ENCODE data around the gene MPRIP.
"Not testable (repeated sequence)": the region's sequence is repeated elsewhere in the genome, so short reads cannot be mapped to it uniquely, and the experiment has no call there.

The MPRIP gene

DNA sequence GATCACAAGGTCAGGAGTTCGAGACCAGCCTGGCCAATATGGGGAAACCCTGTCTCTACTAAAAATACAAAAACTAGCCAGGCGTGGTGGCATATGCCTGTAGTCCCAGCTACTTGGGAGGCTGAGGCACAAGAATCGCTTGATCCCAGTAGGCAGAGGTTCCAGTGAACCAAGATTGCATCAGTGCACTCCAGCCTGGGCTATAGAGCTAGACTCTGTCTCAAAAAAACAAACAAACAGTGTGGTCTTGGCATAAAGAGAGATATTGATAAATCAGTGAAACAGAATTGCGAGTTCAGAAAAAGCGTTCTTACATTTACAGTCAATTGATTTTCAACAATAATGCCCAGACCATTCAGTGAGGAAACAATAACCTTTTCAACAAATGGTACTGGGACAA, 153.2 kb downstream of the MPRIP start:
- not testable (repeated sequence) for H3K9me3 Mint-ChIP-seq, H3K27ac Mint-ChIP-seq
- H3K4me1 Mint-ChIP-seq: peaks cover 11% of the 10 kb centered on the region

DNA sequence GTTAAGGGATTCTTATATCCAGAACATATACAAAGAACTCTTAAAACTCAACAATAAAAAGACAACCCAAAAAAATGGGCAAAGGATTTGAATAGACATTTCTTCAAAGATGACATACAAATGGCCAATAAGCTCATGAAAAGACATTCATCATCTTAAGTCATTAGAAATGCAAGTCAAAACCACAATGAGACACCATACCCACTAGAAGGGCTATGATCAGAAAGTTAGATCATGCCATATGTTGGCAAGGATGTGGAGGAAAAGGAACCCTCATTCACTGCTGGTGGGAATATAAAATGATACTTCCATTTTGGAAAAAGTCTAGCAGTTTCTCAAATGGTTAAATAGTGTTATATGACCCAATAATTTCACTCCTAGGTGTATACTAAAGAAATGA, 154.5 kb downstream of the MPRIP start:
- Mint-ChIP-seq H3K27me3 (no peaks in the 10 kb centered on the region), H3K9me3 (no peaks in the 10 kb centered on the region), H3K4me1 (peaks cover 11% of the 10 kb centered on the region), H3K4me3 (no peak overlapping the region), H3K27ac (peak overlapping the region; percentile 55), H3K36me3 (no peaks in the 10 kb centered on the region)

More for the DNA sequence above, 153.2 kb downstream of the MPRIP start:
- H3K36me3 Mint-ChIP-seq, H3K27me3 Mint-ChIP-seq, H3K4me3 Mint-ChIP-seq: not testable (repeated sequence)

DNA sequence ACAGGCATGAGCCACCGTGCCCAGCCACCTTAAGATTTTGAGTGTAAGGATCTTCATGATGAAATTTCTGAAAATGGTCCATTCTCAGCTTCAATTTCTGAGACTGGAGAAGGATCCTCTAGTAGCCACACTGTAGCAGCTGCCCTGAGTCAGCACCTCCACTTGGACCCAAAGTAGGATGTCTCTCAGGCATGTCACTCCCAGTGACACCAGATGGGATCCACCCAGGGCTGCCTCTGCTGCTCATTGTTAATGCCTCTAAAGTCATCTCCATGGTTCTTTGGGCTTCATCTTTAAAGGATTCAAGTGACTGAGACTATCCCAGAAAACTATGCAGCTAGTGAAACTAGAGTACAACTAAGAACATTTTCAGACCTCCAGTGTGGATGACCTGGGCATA, 156.0 kb downstream of the MPRIP start:
- no peaks in the 10 kb centered on the region for H3K27me3 Mint-ChIP-seq
- no peaks in the 10 kb centered on the region for H3K9me3 Mint-ChIP-seq
- H3K27ac Mint-ChIP-seq: no peak overlapping the region
- H3K4me1 Mint-ChIP-seq: peaks cover 20% of the 10 kb centered on the region
- peaks cover 3% of the 10 kb centered on the region for H3K36me3 Mint-ChIP-seq
- H3K4me3 Mint-ChIP-seq: no peak overlapping the region

DNA sequence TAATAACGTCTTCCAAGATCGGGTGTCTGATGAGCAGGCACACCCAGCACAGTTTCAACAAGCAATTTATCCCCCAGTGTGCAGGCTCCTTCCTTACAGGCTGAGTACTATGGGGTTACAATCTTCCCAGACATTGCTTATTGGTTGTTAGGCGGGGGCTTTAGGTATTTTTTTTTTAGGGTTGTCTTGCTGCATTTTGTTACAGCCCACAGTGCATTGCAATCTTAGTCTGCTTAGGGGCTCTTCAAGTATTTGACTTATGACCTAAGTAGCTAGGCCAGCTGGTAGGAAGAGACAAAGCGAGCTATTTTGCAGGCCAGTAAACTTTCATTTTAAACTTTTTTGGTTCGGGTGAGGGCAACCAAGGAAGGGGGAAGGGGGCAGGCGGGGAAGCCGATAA, 158.1 kb downstream of the MPRIP start:
- H3K27ac Mint-ChIP-seq: no peak overlapping the region
- H3K4me1 Mint-ChIP-seq: peaks cover 35% of the 10 kb centered on the region
- peaks cover 3% of the 10 kb centered on the region for H3K36me3 Mint-ChIP-seq
- no peaks in the 10 kb centered on the region for H3K9me3 Mint-ChIP-seq
- H3K27me3 Mint-ChIP-seq: no peaks in the 10 kb centered on the region
- H3K4me3 Mint-ChIP-seq: no peak overlapping the region

DNA sequence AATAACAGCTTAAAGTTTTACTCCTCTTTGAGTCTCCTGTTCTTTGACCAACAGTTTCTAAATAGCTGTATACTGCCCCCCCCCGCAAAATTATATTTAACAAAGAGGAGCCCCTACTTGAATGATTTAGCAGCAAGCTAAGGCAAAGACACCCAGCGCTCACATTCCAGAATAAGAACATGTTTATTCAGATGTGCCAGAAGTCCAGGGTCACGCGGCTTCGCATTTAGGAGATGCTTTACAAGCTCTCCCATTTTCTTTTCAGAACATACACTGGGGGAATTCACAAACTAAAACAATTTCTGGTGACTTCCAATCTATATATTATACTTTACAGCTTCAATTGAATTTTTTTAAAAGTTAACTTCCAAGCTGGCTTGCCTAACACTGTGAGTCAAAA, 158.6 kb downstream of the MPRIP start:
- Mint-ChIP-seq H3K4me3 (no peak overlapping the region), H3K9me3 (no peaks in the 10 kb centered on the region), H3K27me3 (no peaks in the 10 kb centered on the region), H3K27ac (no peak overlapping the region), H3K4me1 (peaks cover 35% of the 10 kb centered on the region), H3K36me3 (peaks cover 3% of the 10 kb centered on the region)

DNA sequence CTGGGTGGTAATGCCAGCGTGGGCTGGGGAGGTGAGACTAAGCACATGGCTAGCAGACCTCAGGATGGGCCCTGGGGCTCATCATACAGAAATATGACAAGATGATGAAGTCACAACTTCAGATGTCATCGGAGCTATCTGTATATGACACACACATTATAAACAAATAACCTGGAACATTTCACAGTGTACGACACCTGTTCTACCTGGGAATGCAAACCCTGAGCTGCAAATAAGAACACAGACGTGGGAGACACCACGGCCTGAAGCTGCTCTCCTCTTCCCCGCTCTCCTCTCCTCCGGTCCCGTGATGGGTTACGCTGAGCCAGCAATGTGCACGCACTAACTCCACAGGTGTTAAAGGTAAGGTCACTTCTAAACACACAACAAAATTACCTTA, 159.0 kb downstream of the MPRIP start:
- H3K27ac Mint-ChIP-seq: no peak overlapping the region
- no peaks in the 10 kb centered on the region for H3K27me3 Mint-ChIP-seq
- H3K4me3 Mint-ChIP-seq: no peak overlapping the region
- H3K4me1 Mint-ChIP-seq: peaks cover 35% of the 10 kb centered on the region
- peaks cover 3% of the 10 kb centered on the region for H3K36me3 Mint-ChIP-seq
- H3K9me3 Mint-ChIP-seq: no peaks in the 10 kb centered on the region

DNA sequence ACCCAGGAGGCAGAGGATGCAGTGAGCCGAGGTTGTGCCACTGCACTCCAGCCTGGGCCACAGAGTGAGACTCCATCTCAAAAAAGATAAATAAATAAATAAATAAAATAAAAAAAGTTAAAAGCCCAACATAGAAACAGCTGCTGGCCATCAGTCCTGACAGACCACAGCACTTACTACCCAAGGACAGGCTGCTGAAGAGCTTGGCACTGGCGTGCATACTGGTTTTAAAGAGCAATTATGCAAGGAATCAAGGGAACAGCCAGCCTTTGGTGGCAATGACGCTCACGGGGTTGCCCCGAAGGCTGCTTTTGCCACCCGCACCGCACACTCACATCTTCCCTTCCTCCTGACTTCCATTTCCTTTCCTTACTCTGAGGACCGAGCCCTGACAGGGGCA, 159.7 kb downstream of the MPRIP start:
- H3K9me3 Mint-ChIP-seq: no peaks in the 10 kb centered on the region
- peaks cover 33% of the 10 kb centered on the region for H3K4me1 Mint-ChIP-seq

DNA sequence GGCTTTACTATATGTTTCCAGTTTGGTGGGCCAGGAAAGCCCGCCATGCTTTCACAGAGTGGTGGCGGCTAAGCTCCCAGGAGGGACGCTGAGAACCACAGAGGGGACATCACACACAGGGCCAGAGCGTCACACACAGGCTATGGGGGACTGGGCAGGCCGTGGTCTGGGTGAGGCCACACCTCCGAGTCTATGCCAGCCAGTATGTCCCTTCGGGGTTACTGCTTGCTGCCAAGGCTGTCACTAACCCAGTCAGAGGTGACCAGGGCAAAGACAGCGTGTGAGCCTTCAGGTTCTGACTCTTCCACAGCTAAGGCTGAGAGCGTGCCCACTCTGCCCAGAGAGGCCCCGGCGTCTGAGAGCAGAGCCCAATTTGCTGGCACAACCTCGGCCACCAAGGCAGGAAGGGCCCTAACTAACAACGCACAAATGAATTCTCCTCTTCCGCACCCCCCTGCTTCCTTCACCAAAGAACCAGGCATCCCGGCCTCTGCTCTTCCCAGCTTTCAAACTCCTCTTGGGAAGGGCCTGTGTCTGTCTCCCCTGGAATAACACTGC, 161.0 kb downstream of the MPRIP start:
- no peaks in the 10 kb centered on the region for H3K9me3 Mint-ChIP-seq
- H3K36me3 Mint-ChIP-seq: peaks cover 3% of the 10 kb centered on the region
- peaks cover 29% of the 10 kb centered on the region for H3K4me1 Mint-ChIP-seq
- H3K27ac Mint-ChIP-seq: peak overlapping the region; percentile 70
- H3K27me3 Mint-ChIP-seq: no peaks in the 10 kb centered on the region
- H3K4me3 Mint-ChIP-seq: peak overlapping the region; percentile 39

More for the DNA sequence above, 159.7 kb downstream of the MPRIP start:
- peaks cover 3% of the 10 kb centered on the region for H3K36me3 Mint-ChIP-seq
- no peaks in the 10 kb centered on the region for H3K27me3 Mint-ChIP-seq
- H3K4me3 Mint-ChIP-seq: no peak overlapping the region
- H3K27ac Mint-ChIP-seq: no peak overlapping the region

DNA sequence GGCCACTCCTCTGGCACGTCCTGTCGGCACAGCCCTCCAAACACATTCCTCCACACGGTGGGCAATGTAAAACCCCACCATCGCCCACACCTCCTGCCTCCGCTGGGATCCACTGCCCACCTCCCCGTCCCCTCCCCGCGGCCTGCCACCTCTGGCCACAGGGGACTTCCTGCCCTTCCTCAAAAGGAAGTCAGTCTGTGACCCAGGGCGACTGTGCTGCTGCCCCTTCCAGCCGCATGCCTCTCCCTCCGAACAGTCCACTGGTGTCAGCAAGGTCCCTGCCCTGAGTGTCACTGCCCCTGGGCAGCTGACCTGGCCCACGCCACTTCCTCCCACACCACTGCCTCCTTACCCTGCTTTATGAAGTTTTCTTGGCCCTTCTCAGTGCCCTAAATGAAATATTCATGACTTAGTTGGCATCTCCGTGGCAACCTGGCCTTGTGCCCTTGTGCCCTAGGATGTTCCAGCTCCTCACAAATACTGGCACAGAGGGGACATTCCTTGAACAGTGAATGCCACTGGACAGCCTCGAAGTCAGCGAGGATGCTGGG, 161.9 kb downstream of the MPRIP start:
- peaks cover 29% of the 10 kb centered on the region for H3K4me1 Mint-ChIP-seq
- H3K9me3 Mint-ChIP-seq: no peaks in the 10 kb centered on the region
- peak overlapping the region; percentile 47 for H3K27ac Mint-ChIP-seq
- H3K4me3 Mint-ChIP-seq: peak overlapping the region; percentile 92
- H3K36me3 Mint-ChIP-seq: peaks cover 3% of the 10 kb centered on the region
- H3K27me3 Mint-ChIP-seq: no peaks in the 10 kb centered on the region

DNA sequence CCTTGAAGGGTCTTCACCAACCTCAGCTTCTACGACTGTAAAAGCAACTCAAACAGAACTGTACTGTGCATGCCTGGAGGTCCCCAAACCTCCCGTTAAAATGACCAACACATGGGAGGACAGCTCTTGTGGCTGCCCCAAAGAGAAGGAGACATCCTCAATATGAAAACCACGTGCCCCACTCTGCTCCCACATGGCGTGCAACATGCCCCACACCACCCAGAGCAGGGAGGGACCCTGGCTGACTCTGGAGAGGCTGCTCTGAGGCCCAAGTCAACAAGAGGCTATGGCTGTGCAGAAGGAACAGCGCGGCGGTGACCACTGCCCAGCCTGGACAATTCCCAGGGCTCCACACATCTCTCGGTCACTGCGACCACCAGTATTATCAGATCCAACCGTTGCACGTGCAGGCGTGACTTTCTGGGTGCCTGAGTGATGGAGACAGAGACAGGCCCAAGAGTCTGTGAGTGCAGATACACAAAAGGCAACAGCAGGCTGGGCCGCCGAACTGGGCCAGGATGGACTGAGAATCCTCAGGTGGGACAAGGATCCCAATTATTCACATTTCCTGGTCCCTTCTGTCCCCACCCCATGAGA, 162.5 kb downstream of the MPRIP start:
- peak overlapping the region; percentile 92 for H3K4me3 Mint-ChIP-seq
- H3K4me1 Mint-ChIP-seq: peaks cover 29% of the 10 kb centered on the region
- peak overlapping the region; percentile 93 for H3K27ac Mint-ChIP-seq
- H3K27me3 Mint-ChIP-seq: no peaks in the 10 kb centered on the region
- peaks cover 3% of the 10 kb centered on the region for H3K36me3 Mint-ChIP-seq
- no peaks in the 10 kb centered on the region for H3K9me3 Mint-ChIP-seq

DNA sequence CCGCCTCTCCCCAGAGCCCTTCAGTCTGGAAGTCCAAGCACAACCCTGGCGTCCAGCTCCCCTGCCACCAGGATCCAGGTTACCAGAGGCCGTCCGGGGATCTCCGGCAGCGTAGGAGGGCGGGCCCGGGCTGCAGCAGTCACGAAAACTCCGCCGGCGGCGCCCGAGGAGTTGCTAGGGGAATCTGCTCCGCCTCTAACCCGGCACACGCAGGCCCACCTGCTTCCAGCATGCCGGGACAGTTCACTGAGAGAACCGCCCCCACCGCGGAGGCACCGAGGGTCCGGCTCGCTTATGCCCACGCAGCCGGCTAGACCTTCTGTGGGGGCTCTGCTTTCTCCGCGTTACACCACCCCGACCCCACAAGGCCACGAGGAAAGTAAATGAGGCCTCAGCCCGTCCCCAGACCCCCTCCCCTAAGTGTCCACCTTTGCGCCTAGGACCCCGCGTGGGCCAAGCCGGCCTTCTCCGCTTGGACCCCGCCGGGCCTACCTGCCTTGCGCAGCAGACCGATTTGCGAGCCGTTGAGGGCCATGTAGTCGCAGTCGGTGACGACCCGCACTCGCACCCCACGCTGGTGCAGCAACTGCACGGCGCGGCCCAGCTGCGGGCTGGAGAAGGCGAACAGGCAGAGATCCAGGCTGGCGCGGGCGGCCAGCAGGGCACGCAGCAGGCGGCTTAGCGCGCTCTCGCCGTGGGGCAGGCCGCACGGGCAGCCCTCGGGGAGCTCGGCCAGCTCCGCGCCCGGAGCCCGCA, 163.3 kb downstream of the MPRIP start:
- Mint-ChIP-seq H3K9me3 (no peaks in the 10 kb centered on the region), H3K4me1 (peaks cover 29% of the 10 kb centered on the region), H3K36me3 (peaks cover 3% of the 10 kb centered on the region), H3K27me3 (no peaks in the 10 kb centered on the region), H3K4me3 (peak overlapping the region; percentile 92), H3K27ac (peak overlapping the region; percentile 93)

DNA sequence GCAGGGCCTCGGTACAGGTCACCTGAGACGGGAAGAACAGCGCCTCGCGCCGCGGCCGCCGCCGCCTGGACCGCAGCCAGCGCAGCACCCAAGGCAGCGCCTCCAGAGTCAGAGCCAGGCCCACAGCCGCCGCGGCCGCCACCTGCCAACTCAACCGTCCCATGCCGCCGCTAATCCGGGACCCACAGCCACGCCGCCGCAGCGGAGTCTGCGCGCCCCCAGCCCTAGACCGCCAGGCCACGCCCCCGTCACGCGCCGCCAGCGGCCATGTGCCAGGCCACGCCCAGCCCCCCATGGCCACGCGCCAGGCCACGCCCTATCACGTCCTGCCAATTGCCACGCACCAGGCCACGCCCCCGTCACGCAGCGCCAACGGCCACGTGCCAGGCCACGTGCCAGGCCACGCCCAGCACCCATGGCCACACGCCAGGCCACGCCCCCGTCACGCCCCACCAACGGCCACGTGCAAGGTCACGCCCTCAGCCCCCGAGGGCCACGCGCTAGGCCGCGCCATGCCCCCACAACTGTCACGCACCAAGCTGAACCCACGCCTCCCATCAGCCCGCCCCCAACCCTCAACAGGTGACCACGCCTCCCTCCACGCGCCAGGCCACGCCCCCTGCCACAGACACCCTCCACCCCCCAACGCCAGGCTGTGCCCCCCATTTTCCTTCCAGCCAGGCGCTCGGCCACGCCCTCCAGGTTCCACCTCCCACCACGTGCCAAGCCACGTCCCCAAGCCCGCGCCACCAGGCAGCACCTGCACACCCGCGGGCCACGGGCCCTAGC, 164.1 kb downstream of the MPRIP start, which contains the start of gene PLD6:
TSS of gene PLD6 (minus strand) at position 210 of the 789 bp plus-strand sequence. CDS start at position 163, 47 bp downstream.
- Mint-ChIP-seq H3K36me3 (peaks cover 3% of the 10 kb centered on the region), H3K9me3 (no peaks in the 10 kb centered on the region), H3K27me3 (no peaks in the 10 kb centered on the region), H3K4me1 (peaks cover 29% of the 10 kb centered on the region), H3K27ac (peak within 1 kb of the TSS; percentile 93), H3K4me3 (peak within 1 kb of the TSS; percentile 92)

DNA sequence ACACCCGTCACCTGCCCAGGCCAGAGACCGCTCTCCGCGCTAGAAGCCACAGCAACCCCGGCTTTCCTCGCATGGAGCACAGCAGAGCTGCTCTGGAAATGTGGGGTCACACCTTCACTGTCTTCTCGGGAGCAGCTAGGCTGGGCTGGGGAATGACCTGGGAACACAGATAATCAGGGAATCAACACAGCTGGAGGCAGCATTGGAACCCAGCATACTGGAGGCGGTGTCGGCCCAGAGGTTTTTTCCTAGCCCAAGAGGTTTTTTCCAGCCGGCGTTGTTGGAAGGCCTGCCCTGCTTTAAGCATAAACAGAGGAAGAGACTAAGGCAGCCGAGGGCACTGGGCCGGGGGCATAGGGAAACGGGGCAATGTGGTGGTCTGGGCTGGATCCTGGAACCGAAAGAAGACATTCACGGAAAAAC, 164.7 kb downstream of the MPRIP start:
- Mint-ChIP-seq H3K36me3 (peaks cover 3% of the 10 kb centered on the region), H3K4me1 (peaks cover 29% of the 10 kb centered on the region), H3K4me3 (peak overlapping the region; percentile 49), H3K27me3 (no peaks in the 10 kb centered on the region), H3K27ac (peak overlapping the region; percentile 72), H3K9me3 (no peaks in the 10 kb centered on the region)

DNA sequence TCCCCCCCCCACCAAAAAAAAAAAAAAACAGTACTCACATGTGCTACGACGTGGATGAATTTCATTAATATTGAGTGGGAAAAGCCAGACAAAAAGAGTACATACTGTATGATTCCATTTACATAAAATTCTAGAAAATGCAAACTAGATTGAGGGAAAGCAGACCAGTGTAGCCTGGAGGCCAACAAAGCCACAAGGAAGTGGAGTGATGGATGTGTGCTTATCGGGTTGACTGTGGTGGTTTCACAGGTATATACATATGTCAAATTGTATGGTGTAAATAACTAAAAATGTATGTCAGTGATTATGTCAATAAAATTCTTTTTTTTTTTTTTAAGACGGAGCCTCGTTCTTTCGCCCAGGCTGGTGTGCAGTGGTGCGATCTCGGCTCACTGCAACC, 165.7 kb downstream of the MPRIP start:
- H3K9me3 Mint-ChIP-seq: no peaks in the 10 kb centered on the region
- H3K4me1 Mint-ChIP-seq: peaks cover 20% of the 10 kb centered on the region
- peaks cover 5% of the 10 kb centered on the region for H3K36me3 Mint-ChIP-seq
- H3K27me3 Mint-ChIP-seq: no peaks in the 10 kb centered on the region
- no peak overlapping the region for H3K4me3 Mint-ChIP-seq
- H3K27ac Mint-ChIP-seq: no peak overlapping the region

DNA sequence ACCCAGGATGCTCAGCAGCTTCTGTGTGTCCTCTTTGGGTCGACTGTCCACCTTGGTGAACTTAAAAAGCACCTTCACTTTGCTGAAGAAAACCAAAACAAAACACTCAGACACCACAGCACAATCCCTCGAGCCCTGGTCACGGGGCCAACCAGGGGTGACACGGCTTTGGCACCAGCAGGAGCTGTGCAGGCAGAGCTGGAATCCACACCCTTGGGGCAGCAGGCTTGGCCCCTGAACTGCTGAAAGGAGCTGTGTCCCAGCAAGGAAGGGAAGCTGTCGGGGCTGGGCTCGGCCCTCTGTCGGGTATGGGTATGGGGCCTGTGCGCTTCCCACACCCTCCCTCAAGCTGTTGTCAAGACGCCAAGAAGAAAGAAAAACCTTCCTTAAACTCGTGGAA, 171.5 kb downstream of the MPRIP start:
- Mint-ChIP-seq H3K27me3 (no peaks in the 10 kb centered on the region), H3K9me3 (no peaks in the 10 kb centered on the region), H3K27ac (no peak overlapping the region), H3K4me3 (no peak overlapping the region), H3K36me3 (peaks cover 15% of the 10 kb centered on the region), H3K4me1 (no peaks in the 10 kb centered on the region)

Measured in activated naive CD4-positive, alpha-beta T cell treated with anti-CD3 and anti-CD28 coated beads, Interleukin-2, amount 50 U/mL, for 24 hours (primary cell).